ENCODE results near the gene CRIP3. TPM values are rescaled to one million over a fixed set of nuclear protein-coding genes. Genes with fewer than 3 reads are reported as not detected.

CRIP3 gene
- total and polyA plus RNA-seq, 2 of the 13 experiments (the other 11 are each of a cell fraction or from before 2014, with no cell fraction given) = 6.3 to 9.3 TPM

- TF ChIP-seq ZNF414 (CRISPR knock-in tag; IDR thresholded peaks at IDR 0.05) (peak; percentile 9; the same call in 1 of the 2 replicates), NONO (IDR thresholded peaks at IDR 0.05) (no peak), NONO (CRISPR knock-in tag; conservative IDR thresholded peaks at IDR 0.05) (peak; percentile 42), MAX (IDR thresholded peaks at IDR 0.05) (peak; percentile 17; the same call in 1 of the 2 replicates), RFX5 (IDR thresholded peaks at IDR 0.05; ENCODE audit: low read depth, low read length) (no peak), ZKSCAN5 (CRISPR knock-in tag; IDR thresholded peaks at IDR 0.05) (0 out of 2 replicates have a peak, but pooled peaks have one; percentile 3), ADNP (CRISPR knock-in tag; IDR thresholded peaks at IDR 0.05) (peak; percentile 54; the same call in 1 of the 2 replicates), KAT7 (CRISPR knock-in tag; IDR thresholded peaks at IDR 0.05; ENCODE audit: borderline replicate concordance) (no peak), ZNF367 (CRISPR knock-in tag; IDR thresholded peaks at IDR 0.05; ENCODE audit: borderline replicate concordance) (0 out of 2 replicates have a peak, but pooled peaks have one; percentile 29), ARHGAP35 (CRISPR knock-in tag; IDR thresholded peaks at IDR 0.05; ENCODE audit: borderline replicate concordance) (0 out of 2 replicates have a peak, but pooled peaks have one; percentile 43), EEA1 (CRISPR knock-in tag; IDR thresholded peaks at IDR 0.05; ENCODE audit: borderline replicate concordance) (0 out of 2 replicates have a peak, but pooled peaks have one; percentile 35), MAFK (conservative IDR thresholded peaks at IDR 0.05 in 1 of 2, IDR thresholded peaks at IDR 0.05 in 1 of 2; ENCODE audit: low read length in 2 of 2) (peak; percentile 63 to 71), ZMYM3 (CRISPR knock-in tag; IDR thresholded peaks at IDR 0.05) (peak; percentile 93), ZNF704 (CRISPR knock-in tag; IDR thresholded peaks at IDR 0.05; ENCODE audit: borderline replicate concordance) (no peak), EED (CRISPR knock-in tag; IDR thresholded peaks at IDR 0.05) (peak; percentile 24; the same call in 1 of the 2 replicates), ZNF501 (CRISPR knock-in tag; IDR thresholded peaks at IDR 0.05) (no peak), CENPT (CRISPR knock-in tag; IDR thresholded peaks at IDR 0.05; ENCODE audit: low read depth) (0 out of 2 replicates have a peak, but pooled peaks have one; percentile 1), ZNF205 (CRISPR knock-in tag; IDR thresholded peaks at IDR 0.05) (no peak), FOXA1 (IDR thresholded peaks at IDR 0.05) (no peak), FOXA1 (CRISPR knock-in tag; IDR thresholded peaks at IDR 0.05) (0 out of 2 replicates have a peak, but pooled peaks have one; percentile 29), AKAP8 (CRISPR knock-in tag; IDR thresholded peaks at IDR 0.05) (0 out of 2 replicates have a peak, but pooled peaks have one; percentile 48), FOXA3 (CRISPR knock-in tag; IDR thresholded peaks at IDR 0.05) (peak; percentile 47; the same call in 1 of the 2 replicates), MBNL3 (CRISPR knock-in tag; conservative IDR thresholded peaks at IDR 0.05) (no peak), ZMYM2 (CRISPR knock-in tag; IDR thresholded peaks at IDR 0.05) (peak; percentile 11; the same call in 1 of the 2 replicates), ISL2 (CRISPR knock-in tag; IDR thresholded peaks at IDR 0.05) (0 out of 2 replicates have a peak, but pooled peaks have one; percentile 6), IKZF5 (CRISPR knock-in tag; IDR thresholded peaks at IDR 0.05) (no peak)
These were observed 9.9 kb downstream of the CRIP3 start (continued) for GRCh38 chr6:43298565-43299337.
